ENCODE data around the gene CNFN.
A peak's percentile ranks its signal among the peaks of the same experiment; 100 is the strongest.

The CNFN gene, protein sequence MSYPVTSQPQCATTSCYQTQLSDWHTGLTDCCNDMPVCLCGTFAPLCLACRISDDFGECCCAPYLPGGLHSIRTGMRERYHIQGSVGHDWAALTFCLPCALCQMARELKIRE

DNA sequence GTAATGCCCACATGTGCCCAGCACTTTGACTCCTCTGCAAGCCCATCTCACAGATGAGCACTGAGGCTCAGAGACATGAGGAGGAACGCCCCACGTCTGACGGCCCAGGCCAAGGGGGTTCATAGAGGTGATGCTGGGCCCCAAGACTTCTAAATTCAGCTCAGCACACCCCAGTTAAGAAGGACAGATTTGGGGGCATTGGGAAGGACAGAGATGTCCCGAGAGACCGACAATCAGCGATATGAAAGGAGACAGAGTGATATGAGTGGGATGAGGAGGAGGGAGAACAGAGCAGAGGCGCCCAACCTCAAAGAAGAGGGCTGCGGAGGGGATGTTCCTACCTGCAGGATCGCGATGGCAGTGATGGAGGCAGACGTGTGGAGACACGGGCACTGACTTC is at the start of gene CNFN:
Gene CNFN (minus strand): TSS at position 399 of the 400 bp plus-strand sequence. CDS start 1,260 bp downstream, outside the sequence.
- TF ChIP-seq, protein P1, sequence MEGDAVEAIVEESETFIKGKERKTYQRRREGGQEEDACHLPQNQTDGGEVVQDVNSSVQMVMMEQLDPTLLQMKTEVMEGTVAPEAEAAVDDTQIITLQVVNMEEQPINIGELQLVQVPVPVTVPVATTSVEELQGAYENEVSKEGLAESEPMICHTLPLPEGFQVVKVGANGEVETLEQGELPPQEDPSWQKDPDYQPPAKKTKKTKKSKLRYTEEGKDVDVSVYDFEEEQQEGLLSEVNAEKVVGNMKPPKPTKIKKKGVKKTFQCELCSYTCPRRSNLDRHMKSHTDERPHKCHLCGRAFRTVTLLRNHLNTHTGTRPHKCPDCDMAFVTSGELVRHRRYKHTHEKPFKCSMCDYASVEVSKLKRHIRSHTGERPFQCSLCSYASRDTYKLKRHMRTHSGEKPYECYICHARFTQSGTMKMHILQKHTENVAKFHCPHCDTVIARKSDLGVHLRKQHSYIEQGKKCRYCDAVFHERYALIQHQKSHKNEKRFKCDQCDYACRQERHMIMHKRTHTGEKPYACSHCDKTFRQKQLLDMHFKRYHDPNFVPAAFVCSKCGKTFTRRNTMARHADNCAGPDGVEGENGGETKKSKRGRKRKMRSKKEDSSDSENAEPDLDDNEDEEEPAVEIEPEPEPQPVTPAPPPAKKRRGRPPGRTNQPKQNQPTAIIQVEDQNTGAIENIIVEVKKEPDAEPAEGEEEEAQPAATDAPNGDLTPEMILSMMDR (IDR thresholded peaks at IDR 0.05; ENCODE audit: insufficient read depth, low read depth, low read length, missing control alignments), result no peak
- no peak within 1 kb of the TSS for H3K4me3 ChIP-seq (ENCODE audit: low read depth, low read length)
- DNase-seq (ENCODE audit: low read depth), result no peak

DNA sequence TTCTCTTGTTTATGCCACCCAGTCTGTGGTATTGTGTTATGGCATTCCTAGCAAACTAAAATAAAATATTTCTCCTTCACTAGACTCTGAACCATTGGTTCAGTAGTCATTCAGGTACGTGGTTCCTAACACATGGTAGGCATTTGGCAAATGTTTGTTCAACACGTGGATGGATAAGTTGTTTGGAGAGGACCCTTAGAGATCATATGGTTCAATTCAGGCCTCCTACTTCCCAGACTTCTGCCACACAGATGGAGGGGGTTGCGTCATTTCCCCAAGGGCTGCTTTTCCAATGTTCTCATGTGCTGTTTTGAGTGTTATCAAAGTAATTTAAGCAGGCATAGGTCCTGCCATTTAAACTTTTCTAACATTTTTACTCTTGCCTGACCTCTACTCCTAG is 45.9 kb upstream of the CNFN start:
- DNase-seq (ENCODE audit: low read depth), result no peak
- no peak overlapping the region for H3K4me3 ChIP-seq (ENCODE audit: low read depth, low read length)
- TF ChIP-seq, protein P1 (IDR thresholded peaks at IDR 0.05; ENCODE audit: insufficient read depth, low read depth, low read length, missing control alignments), result no peak

DNA sequence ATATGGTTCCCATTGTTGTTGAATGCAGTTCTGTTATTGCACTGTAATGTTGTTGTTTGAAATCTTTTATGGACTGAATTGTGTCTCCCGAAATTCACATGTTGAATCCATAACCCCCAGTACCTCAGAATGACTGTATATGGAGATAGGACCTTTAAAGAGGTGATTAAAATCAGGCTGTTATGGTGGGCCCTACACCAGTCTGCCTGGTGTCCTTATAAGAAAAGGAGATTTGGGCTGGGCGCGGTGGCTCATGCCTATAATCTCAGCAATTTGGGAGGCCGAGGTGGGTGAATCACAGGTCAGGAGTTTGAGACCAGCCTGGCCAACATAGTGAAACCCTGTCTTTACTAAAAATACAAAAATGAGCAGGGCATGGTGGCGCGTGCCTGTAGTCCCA is 45.2 kb upstream of the CNFN start:
- DNase-seq (ENCODE audit: low read depth), result no peak
- TF ChIP-seq, protein P1 (IDR thresholded peaks at IDR 0.05; ENCODE audit: insufficient read depth, low read depth, low read length, missing control alignments), result no peak
- no peak overlapping the region for H3K4me3 ChIP-seq (ENCODE audit: low read depth, low read length)

DNA sequence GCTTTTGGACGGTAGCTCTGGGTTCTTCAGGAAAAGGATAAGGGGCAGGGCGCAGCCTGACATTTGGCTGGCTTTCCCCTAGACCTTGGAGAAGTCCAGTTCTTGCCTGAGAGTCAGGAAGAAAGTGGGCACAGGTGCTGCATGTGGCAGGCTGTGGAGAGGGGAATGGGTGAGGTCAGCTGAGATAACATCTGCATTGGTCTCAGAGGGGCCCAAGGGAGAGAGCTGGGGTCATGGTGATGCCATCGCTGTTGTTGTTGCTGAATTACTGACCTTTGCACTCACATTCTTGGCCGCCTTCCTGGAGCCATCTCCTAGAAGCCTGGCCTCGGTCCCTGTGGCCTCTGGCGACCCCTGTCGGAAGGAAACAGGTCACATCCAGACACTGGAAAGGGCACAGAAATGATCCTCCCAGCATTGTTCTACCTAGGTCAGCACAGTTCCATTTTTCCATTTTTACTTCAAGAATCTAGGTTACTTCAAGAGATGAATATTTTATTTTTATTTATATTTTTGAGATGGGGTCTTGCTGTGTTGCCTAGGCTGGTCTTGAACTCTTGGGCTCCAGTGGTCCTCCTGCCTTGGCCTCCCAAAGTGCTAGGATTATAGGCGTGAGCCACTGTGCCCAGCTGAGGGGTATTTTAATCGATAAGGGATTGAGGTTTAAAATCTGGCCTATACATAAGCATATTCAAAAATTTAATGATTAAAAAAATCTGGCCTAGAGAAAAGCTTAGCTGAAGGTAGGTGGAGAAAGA is 43.6 kb upstream of the CNFN start:
- TF ChIP-seq, protein P1 (IDR thresholded peaks at IDR 0.05; ENCODE audit: insufficient read depth, low read depth, low read length, missing control alignments), result peak; percentile 95
- DNase-seq (ENCODE audit: low read depth), result peak; percentile 75
- no peak overlapping the region for H3K4me3 ChIP-seq (ENCODE audit: low read depth, low read length)

DNA sequence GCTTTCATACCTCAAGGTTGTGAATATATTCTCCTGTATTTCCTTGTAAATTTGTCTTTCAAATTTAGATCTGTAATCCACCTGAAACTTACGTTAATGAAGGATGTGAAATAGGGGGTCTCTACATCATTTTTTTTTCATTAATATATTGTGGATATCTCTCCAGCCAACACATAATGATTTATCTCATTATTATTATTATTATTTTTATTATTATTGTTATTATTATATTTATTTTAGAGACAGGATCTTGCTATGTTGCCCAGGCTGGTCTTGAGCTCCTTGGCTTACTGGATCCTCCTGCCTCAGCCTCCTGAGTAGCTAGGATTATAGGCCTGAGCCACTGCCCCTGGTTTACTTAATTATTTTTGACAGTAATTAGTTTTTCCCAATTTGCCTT is 41.4 kb upstream of the CNFN start:
- no peak overlapping the region for H3K4me3 ChIP-seq (ENCODE audit: low read depth, low read length)
- TF ChIP-seq, protein P1 (IDR thresholded peaks at IDR 0.05; ENCODE audit: insufficient read depth, low read depth, low read length, missing control alignments), result no peak
- DNase-seq (ENCODE audit: low read depth), result no peak

DNA sequence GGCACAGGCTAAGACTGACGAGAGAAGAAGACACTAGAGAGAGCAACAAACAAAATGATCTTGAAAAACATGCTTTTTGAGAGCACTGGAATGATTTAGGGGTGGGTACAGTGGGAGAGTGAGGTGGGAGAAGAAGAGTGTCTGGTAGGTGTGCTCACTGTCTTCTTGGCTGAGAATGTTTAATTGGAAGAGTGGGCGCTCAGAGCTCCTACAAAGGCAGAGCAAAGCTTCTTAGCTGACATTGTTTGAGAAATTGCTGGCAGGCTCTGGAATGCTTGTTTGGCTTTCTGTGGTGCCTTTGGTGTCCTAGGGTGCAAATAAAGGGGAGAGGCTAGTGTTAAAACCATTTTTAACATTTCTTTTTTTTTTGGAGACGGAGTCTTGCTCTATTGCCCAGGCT is 38.6 kb upstream of the CNFN start:
- TF ChIP-seq, protein P1 (IDR thresholded peaks at IDR 0.05; ENCODE audit: insufficient read depth, low read depth, low read length, missing control alignments), result no peak
- no peak for DNase-seq (ENCODE audit: low read depth)
- no peak overlapping the region for H3K4me3 ChIP-seq (ENCODE audit: low read depth, low read length)

Measured in GM12865 (cell line).